Uterus (tissue), 4 donors: ENCODE measurements around the gene SNX8. TPM values are rescaled to one million over a fixed set of nuclear protein-coding genes. Genes with fewer than 3 reads are reported as not detected.

ENCODE experiments used
- DNase-seq, 2 donors: peaks; one replicate each; pipeline ENCODE4 v3.0.0-alpha.2; 2019 to 2020
- H3K27ac ChIP-seq, 2 donors: fragments of 200-600 bp; sonication (generic); 1 replicate in 1 of 2; 2 replicates in 1 of 2; pipeline ENCODE4 v1.5.1; 2016 to 2018
- H3K27me3 ChIP-seq, 2 donors: fragments of 200-600 bp; sonication (generic); one replicate each; pipeline ENCODE4 v1.5.1; 2018 to 2019; ENCODE audit warnings: control low read depth in 1 of 2
- H3K36me3 ChIP-seq, 2 donors: fragments of 200-600 bp; sonication (generic); one replicate each; pipeline ENCODE4 v1.5.1; 2019; ENCODE audit warnings: control low read depth in 1 of 2
- H3K4me1 ChIP-seq, 2 donors: fragments of 200-600 bp; sonication (generic); one replicate each; pipeline ENCODE4 v1.5.1; 2018 to 2019; ENCODE audit warnings: control low read depth in 1 of 2
- H3K4me3 ChIP-seq, 2 donors: fragments of 200-600 bp; sonication (generic); 1 replicate in 1 of 2; 2 replicates in 1 of 2; pipeline ENCODE4 v1.5.1; 2018 to 2019; ENCODE audit warnings: mild to moderate bottlenecking in 1 of 2
- H3K9me3 ChIP-seq, 2 donors: fragments of 200-600 bp; sonication (generic); one replicate each; pipeline ENCODE4 v1.5.1; 2019; ENCODE audit warnings: control low read depth in 1 of 2
- POLR2A ChIP-seq, 2 donors: fragments of 450-650 bp; IDR thresholded peaks; one replicate each; pipeline ENCODE4 v1.6.1; 2016; ENCODE audit warnings: antibody characterized with exemption in 2 of 2, mild to moderate bottlenecking in 1 of 2, moderate library complexity in 1 of 2
- intact Hi-C: fragments of 100-400 bp; cut with DNase I; formaldehyde crosslinking; loops from one replicate; pipeline ENCODE4 v1.15.1; 2023; ENCODE audit warnings: low total_unique reads
- total RNA-seq, 4 donors: library from RNA; depleted of rRNA in 3 of 4; stranded (reverse); fragments of >200 nt in 3 of 4; gene quantifications; one replicate each; pipeline versions ENCODE4 v1.1.0 to v1.2.4, GENCODE V29; 2014 to 2023
- TF ChIP-seq, protein P1 (sequence below), 4 experiments: fragments of 200-600 bp in 2 of 4; fragments of 450-650 bp in 2 of 4; sonication (generic) in 2 of 4; IDR thresholded peaks; one replicate each; pipeline ENCODE4 v1.5.1; 2016 to 2019; ENCODE audit warnings: antibody characterized with exemption in 4 of 4, mild to moderate bottlenecking in 2 of 4, moderate library complexity in 1 of 4
- donor health status: DM: yes; HTN: yes; CAD: no.

Gene SNX8
- total RNA-seq, 4 donors from 2014 or later, result 0.29 to 75.3 (median 30.5) TPM

DNA sequence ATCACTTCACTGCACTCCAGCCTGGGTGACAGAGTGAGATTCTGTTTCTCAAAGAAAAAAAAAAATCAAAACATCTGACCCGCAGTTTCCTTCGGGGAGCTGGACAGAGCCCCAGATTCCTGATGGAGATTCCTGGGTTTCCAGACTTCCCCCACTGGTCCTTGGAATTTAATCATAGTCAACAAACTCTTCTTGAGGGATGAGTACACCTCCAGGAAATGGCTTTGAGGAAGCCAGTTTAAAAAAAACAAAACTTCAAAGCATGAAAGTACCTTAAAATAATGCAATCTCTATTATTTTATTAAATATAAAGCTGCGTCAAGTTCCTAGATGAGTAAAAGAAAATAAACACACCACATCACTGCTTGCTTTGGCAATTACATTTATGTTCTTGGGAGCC, 80.3 kb downstream of the SNX8 start:
- no peaks in the 10 kb centered on the region for H3K36me3 ChIP-seq

DNA sequence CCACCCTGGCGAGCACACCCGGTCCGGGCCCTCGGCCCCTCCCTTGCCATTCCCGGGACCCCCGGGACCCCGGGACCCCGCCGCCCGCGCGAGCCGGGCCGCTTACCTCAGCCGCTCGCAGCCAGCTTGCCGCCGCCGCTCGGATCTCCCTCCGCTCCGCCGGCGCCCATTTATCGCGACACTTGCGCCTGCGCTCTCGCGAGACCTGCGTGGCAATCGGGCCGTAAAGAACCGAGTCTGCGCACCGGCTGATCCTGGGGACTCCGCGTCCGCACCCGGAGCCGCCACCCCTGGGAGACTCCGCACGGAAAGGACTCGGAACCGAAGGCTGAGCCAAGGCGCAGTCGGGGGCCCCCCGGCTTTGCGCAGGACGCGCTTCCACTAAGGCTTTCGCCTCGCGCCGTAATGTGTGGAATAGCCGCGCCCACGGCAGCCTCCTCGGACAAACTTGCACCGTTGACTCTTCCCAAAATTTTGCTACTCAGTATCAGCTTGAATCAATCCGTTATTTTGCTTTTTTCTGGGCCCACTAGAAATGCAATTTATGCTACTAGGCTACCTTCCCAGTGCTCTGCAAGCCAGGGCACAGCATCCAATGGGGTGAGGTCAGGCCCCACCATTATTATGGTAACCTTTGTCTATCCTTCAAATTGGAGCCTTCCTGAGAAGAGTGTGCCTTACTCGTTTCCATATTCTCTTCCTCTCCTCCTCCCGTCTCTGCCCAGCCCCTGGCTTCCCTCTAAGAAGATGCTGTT, 81.3 kb downstream of the SNX8 start, which contains the start of gene MAD1L1:
Gene MAD1L1 (minus strand): TSS at position 180 of the 755 bp plus-strand sequence. CDS start 2,812 bp downstream, outside the sequence.
- Histone ChIP-seq H3K27me3 (no peaks in the 10 kb centered on the region), H3K27ac (peak within 1 kb of the TSS; percentile 61 to 77), H3K4me3 (peak within 1 kb of the TSS; percentile 69 to 90), H3K4me1 (peaks cover 0 to 7% of the 10 kb centered on the region in 2 donors), H3K36me3 (no peaks in the 10 kb centered on the region), H3K9me3 (no peaks in the 10 kb centered on the region)
- TF ChIP-seq, protein P1, sequence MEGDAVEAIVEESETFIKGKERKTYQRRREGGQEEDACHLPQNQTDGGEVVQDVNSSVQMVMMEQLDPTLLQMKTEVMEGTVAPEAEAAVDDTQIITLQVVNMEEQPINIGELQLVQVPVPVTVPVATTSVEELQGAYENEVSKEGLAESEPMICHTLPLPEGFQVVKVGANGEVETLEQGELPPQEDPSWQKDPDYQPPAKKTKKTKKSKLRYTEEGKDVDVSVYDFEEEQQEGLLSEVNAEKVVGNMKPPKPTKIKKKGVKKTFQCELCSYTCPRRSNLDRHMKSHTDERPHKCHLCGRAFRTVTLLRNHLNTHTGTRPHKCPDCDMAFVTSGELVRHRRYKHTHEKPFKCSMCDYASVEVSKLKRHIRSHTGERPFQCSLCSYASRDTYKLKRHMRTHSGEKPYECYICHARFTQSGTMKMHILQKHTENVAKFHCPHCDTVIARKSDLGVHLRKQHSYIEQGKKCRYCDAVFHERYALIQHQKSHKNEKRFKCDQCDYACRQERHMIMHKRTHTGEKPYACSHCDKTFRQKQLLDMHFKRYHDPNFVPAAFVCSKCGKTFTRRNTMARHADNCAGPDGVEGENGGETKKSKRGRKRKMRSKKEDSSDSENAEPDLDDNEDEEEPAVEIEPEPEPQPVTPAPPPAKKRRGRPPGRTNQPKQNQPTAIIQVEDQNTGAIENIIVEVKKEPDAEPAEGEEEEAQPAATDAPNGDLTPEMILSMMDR (IDR thresholded peaks at IDR 0.05), result no peak
- peak in 1 of 2 donors; percentile 25 for TF ChIP-seq POLR2A (IDR thresholded peaks at IDR 0.05)
- peak; percentile 88 to 89 for DNase-seq
- intact Hi-C loops, result no loop called here

More for the DNA sequence above, 80.3 kb downstream of the SNX8 start:
- H3K9me3 ChIP-seq, result no peaks in the 10 kb centered on the region
- H3K27me3 ChIP-seq, result no peaks in the 10 kb centered on the region
- H3K4me3 ChIP-seq, result no peak overlapping the region
- intact Hi-C loops, result no loop called here
- H3K27ac ChIP-seq, result no peak overlapping the region
- peaks cover 0 to 7% of the 10 kb centered on the region in 2 donors for H3K4me1 ChIP-seq
- no peak for TF ChIP-seq POLR2A (IDR thresholded peaks at IDR 0.05)
- TF ChIP-seq, protein P1 (IDR thresholded peaks at IDR 0.05), result no peak
- DNase-seq, result no peak

DNA sequence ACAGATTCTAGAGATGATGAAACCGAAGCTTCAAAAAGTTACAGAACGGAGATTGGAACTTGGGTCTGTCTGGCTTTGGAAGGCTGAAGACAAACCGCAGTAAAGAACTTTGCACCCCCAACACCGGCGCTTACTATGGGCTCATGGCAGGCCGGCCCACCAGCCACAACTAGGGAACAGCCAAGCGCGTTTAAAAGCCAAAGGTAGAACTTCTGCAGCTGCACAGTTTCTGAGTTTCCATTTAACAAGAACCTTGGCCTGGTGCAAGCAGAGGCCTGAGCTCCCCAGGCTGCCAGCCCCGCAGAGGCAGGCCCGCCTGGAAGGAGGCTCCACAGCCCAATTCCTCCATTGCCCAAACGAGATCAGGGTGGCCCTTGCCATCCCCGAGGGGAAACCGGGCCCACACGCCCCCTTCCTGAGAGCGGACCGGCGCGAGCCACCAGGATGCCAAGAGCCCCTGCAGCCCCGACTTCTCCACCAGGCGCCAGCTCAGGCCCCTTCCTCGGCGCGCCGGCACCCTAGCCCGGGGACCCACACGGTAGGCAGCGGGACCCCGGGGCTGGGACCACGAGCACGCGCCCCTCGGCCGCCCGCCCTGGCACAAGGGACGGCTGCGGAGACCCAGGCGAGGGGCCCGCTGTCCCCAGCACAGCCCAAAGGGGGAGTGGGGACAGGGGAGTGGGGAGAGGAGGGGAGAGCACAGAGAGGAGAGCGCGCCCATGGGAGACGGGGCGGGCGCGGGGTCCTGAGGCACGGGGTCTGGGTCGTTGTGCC, 82.1 kb downstream of the SNX8 start:
- peaks cover 0 to 7% of the 10 kb centered on the region in 2 donors for H3K4me1 ChIP-seq
- TF ChIP-seq POLR2A (IDR thresholded peaks at IDR 0.05), result no peak
- TF ChIP-seq, protein P1 (IDR thresholded peaks at IDR 0.05), result no peak
- no peaks in the 10 kb centered on the region for H3K9me3 ChIP-seq
- intact Hi-C loops, result no loop called here
- no peaks in the 10 kb centered on the region for H3K36me3 ChIP-seq
- no peak for DNase-seq
- H3K27me3 ChIP-seq, result no peaks in the 10 kb centered on the region
- H3K4me3 ChIP-seq, result peak overlapping the region; percentile 69 to 90
- peak overlapping the region; percentile 61 to 77 for H3K27ac ChIP-seq

DNA sequence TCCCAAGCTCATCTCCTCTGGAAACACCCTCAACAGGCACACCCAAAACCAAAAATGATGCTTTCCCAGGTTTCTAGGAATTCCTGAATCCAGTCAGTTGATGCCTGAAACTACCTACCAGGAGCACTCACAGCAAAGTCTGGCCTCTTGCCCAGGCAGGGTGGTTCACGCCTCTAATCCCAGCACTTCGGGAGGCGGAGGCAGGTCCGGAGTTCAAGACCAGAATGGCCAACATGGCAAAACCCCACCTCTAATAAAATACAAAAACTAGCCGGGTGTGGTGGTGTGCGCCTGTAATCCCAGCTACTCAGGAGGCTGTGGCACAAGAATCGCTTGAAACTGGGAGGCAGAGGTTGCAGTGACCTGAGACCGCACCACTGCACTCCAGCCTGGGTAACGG, 83.4 kb downstream of the SNX8 start:
- peaks cover 0 to 7% of the 10 kb centered on the region in 2 donors for H3K4me1 ChIP-seq
- DNase-seq, result no peak
- no peaks in the 10 kb centered on the region for H3K27me3 ChIP-seq
- no peak overlapping the region for H3K27ac ChIP-seq
- H3K36me3 ChIP-seq, result no peaks in the 10 kb centered on the region
- TF ChIP-seq, protein P1 (IDR thresholded peaks at IDR 0.05), result no peak
- no peak for TF ChIP-seq POLR2A (IDR thresholded peaks at IDR 0.05)
- no peak overlapping the region for H3K4me3 ChIP-seq
- no peaks in the 10 kb centered on the region for H3K9me3 ChIP-seq
- intact Hi-C loops, result no loop called here

DNA sequence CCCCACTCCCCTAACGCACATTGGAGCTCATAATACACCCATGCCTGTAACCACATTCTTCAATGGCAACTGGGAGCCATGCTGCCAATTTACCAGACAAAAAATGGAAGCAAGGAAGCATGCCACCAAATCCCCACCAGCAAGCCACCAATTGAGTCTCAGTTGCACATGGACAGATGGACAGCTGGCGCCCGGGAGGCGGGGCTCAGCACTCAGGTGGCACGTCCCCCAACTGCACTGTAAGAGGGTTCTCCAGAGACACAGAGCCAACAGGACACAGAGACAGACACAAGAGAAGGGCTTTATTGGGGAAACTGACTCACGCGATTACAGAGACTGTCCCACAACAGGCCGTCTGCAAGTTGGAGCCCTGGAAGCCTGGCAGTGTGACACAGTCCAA, 84.0 kb downstream of the SNX8 start:
- no peaks in the 10 kb centered on the region for H3K9me3 ChIP-seq
- no peaks in the 10 kb centered on the region for H3K27me3 ChIP-seq
- no peak for DNase-seq
- H3K4me3 ChIP-seq, result no peak overlapping the region
- TF ChIP-seq POLR2A (IDR thresholded peaks at IDR 0.05), result no peak
- TF ChIP-seq, protein P1 (IDR thresholded peaks at IDR 0.05), result no peak
- no peak overlapping the region for H3K27ac ChIP-seq
- no peaks in the 10 kb centered on the region for H3K36me3 ChIP-seq
- H3K4me1 ChIP-seq, result peaks cover 0 to 7% of the 10 kb centered on the region in 2 donors
- intact Hi-C loops, result no loop called here
